Neuronal stem cell (in vitro differentiated cells): ENCODE data around the gene ANKS1B.

Experiments
- DNase-seq: peaks from one replicate; pipeline ENCODE4 v3.0.0-alpha.2; 2013; ENCODE audit warnings: low spot score
- H2AFZ ChIP-seq: one replicate; pipeline ENCODE4 v1.6.1; 2013; ENCODE audit warnings: mild to moderate bottlenecking, low read length, inconsistent platforms
- H2AK5ac ChIP-seq: 2 replicates; pipeline ENCODE4 v1.6.1; 2013; ENCODE audit warnings: low read depth, mild to moderate bottlenecking, inconsistent platforms, low read length, moderate library complexity, mixed read lengths
- H2BK120ac ChIP-seq: 2 replicates; pipeline ENCODE4 v1.6.1; 2013; ENCODE audit warnings: low read depth, mild to moderate bottlenecking, inconsistent platforms, low read length, moderate library complexity, mixed read lengths
- H2BK12ac ChIP-seq: one replicate; pipeline ENCODE4 v1.6.1; 2013; ENCODE audit warnings: low read length, inconsistent platforms
- H2BK15ac ChIP-seq: 2 replicates; pipeline ENCODE4 v1.6.1; 2013; ENCODE audit warnings: mild to moderate bottlenecking, low read length, inconsistent platforms, mixed read lengths
- H2BK5ac ChIP-seq: one replicate; pipeline ENCODE4 v1.6.1; 2013; ENCODE audit warnings: inconsistent platforms, mild to moderate bottlenecking, low read length, moderate library complexity
- H3K14ac ChIP-seq: one replicate; pipeline ENCODE4 v1.6.1; 2013; ENCODE audit warnings: low read length, inconsistent platforms
- H3K18ac ChIP-seq: 2 replicates; pipeline ENCODE4 v1.6.1; 2013; ENCODE audit warnings: low read length, inconsistent platforms
- H3K23ac ChIP-seq: 2 replicates; pipeline ENCODE4 v1.6.1; 2013; ENCODE audit warnings: low read depth, mild to moderate bottlenecking, mixed read lengths, low read length, inconsistent platforms; ENCODE audit not compliant: poor library complexity
- H3K27ac ChIP-seq: replicated peaks from 3 replicates; pipeline ENCODE4 v1.5.1; 2013; ENCODE audit warnings: low read length, inconsistent platforms
- H3K27me3 ChIP-seq, 3 experiments: 2 replicates each; pipeline ENCODE4 v1.6.1; 2013; ENCODE audit warnings: low read length in 3 of 3, mild to moderate bottlenecking in 2 of 3, inconsistent platforms in 1 of 3, low read depth in 1 of 3, mixed read lengths in 1 of 3, moderate library complexity in 1 of 3; ENCODE audit not compliant: control insufficient read depth in 3 of 3, insufficient read depth in 3 of 3
- H3K36me3 ChIP-seq, 2 donors: replicated peaks in 1 of 2; 2 replicates each; pipeline ENCODE4 v1.6.1; 2013; ENCODE audit warnings: low read length in 2 of 2; ENCODE audit not compliant: control insufficient read depth in 2 of 2, insufficient read depth in 2 of 2
- H3K4ac ChIP-seq: 2 replicates; pipeline ENCODE4 v1.6.1; 2013; ENCODE audit warnings: inconsistent platforms, mild to moderate bottlenecking, low read length, moderate library complexity
- H3K4me1 ChIP-seq, 2 donors: 1 replicate in 1 of 2; 2 replicates in 1 of 2; pipeline ENCODE4 v1.6.1; 2013; ENCODE audit warnings: low read length in 2 of 2, low read depth in 1 of 2; ENCODE audit not compliant: control insufficient read depth in 2 of 2, insufficient read depth in 1 of 2
- H3K4me2 ChIP-seq: one replicate; pipeline ENCODE4 v1.6.1; 2013; ENCODE audit warnings: mild to moderate bottlenecking, low read length, inconsistent platforms; ENCODE audit not compliant: insufficient read depth, poor library complexity, severe bottlenecking
- H3K4me3 ChIP-seq, 2 donors: 2 replicates each; pipeline ENCODE4 v1.5.1; 2013; ENCODE audit warnings: low read length in 2 of 2, mild to moderate bottlenecking in 2 of 2, inconsistent platforms in 1 of 2, moderate library complexity in 1 of 2
- H3K79me1 ChIP-seq: one replicate; pipeline ENCODE4 v1.6.1; 2013; ENCODE audit warnings: low read depth, mild to moderate bottlenecking, inconsistent platforms, low read length, moderate library complexity
- H3K9ac ChIP-seq: one replicate; pipeline ENCODE4 v1.6.1; 2013; ENCODE audit warnings: mild to moderate bottlenecking, low read depth, low read length, inconsistent platforms; ENCODE audit not compliant: poor library complexity
- H3K9me3 ChIP-seq, 2 donors: replicated peaks in 1 of 2; 2 replicates each; pipeline versions ENCODE3 to v1.6.1; 2013; ENCODE audit warnings: low read length in 2 of 2, mild to moderate bottlenecking in 2 of 2, inconsistent platforms in 1 of 2, low read depth in 1 of 2, mixed read lengths in 1 of 2, moderate library complexity in 1 of 2; ENCODE audit not compliant: control insufficient read depth in 2 of 2, insufficient read depth in 1 of 2
- H4K8ac ChIP-seq: one replicate; pipeline ENCODE4 v1.6.1; 2013; ENCODE audit warnings: low read depth, mild to moderate bottlenecking, inconsistent platforms, low read length, moderate library complexity
- H4K91ac ChIP-seq: one replicate; pipeline ENCODE4 v1.6.1; 2013; ENCODE audit warnings: low read length, low read depth, mild to moderate bottlenecking, inconsistent platforms; ENCODE audit not compliant: poor library complexity
- WGBS, 2 donors: extraction: QIAGEN DNeasy Blood & Tissue Kit; methylation state at CpG; one replicate each; pipeline ENCODE4 v1.1.7; 2013; ENCODE audit warnings: missing lambda C conversion rate in 2 of 2, mixed read lengths in 1 of 2; ENCODE audit not compliant: insufficient read length in 2 of 2, insufficient replicate concordance in 1 of 2; ENCODE audit errors: extremely low coverage in 2 of 2; 5-methylcytosine and 5-hydroxymethylcytosine counted together

The ANKS1B gene

DNA sequence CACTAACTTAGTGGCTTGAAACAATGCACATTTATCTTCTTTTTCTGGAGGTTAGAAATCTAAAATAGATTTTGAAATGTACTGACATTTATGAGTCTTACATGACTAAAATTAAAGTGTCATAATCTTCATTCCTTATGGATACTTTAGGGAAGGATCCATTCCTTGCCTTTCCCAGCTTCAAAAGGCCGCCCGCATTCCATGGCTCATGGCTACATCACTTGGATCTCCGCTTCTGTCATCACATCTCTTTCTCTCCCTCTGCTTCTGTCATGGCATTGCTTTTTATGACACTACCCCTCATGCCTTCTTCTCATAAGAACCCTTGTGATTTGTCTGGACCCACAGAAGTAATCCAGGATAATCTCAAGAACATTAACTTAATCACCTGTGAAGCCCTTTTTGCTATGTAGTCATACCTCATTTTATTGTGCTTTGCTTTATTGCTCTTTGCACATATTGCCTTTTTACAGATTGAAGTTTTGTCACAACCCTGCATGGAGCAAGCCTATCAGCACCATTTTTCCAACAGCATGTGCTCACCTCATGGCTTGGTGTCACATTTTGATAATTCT is 270.7 kb downstream of the ANKS1B start:
- H3K4me2 ChIP-seq: no peak overlapping the region
- no peak overlapping the region for H3K4me3 ChIP-seq
- WGBS, 2 donors: no CpG with 5 or more reads among the region's 3 CpGs
- H2AK5ac ChIP-seq: no peak overlapping the region
- no peak overlapping the region for H4K91ac ChIP-seq
- no peaks in the 10 kb centered on the region for H3K36me3 ChIP-seq
- no peak overlapping the region for H3K18ac ChIP-seq
- no peak overlapping the region for H2AFZ ChIP-seq
- H3K23ac ChIP-seq: no peak overlapping the region
- no peak overlapping the region for H2BK15ac ChIP-seq
- peaks cover 0 to 2% of the 10 kb centered on the region in 2 donors for H3K9me3 ChIP-seq
- H3K27me3 ChIP-seq: no peaks in the 10 kb centered on the region
- no peaks in the 10 kb centered on the region for H3K79me1 ChIP-seq
- no peak overlapping the region for H2BK5ac ChIP-seq
- no peak for DNase-seq
- H2BK120ac ChIP-seq: no peak overlapping the region
- H3K4me1 ChIP-seq: no peaks in the 10 kb centered on the region
- H3K4ac ChIP-seq: no peak overlapping the region
- H2BK12ac ChIP-seq: no peak overlapping the region
- no peak overlapping the region for H3K14ac ChIP-seq
- H3K27ac ChIP-seq: no peak overlapping the region
- no peak overlapping the region for H3K9ac ChIP-seq
- no peak overlapping the region for H4K8ac ChIP-seq

DNA sequence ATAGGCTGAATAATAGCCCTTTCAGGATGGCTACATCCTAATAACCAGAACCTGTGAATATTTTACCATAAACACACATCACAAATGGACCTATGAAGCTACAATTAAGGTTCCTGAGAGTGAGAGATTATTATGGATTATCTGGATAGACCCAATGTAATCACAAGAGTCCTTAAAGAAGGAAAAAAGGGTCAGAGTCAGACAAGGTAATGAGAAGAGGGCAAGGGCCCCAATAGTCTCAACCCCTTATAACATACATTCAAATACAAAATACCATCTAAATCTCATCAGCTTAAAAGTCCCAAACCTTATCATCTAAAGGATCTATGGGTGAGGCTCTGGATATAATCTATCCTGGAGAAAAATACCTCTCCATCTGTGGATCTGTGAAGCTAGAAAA is 272.5 kb downstream of the ANKS1B start:
- no peaks in the 10 kb centered on the region for H3K27me3 ChIP-seq
- no peak overlapping the region for H2BK15ac ChIP-seq
- no peak overlapping the region for H3K4ac ChIP-seq
- DNase-seq: no peak
- no peak overlapping the region for H3K14ac ChIP-seq
- no peak overlapping the region for H3K9ac ChIP-seq
- no peak overlapping the region for H3K23ac ChIP-seq
- H3K18ac ChIP-seq: no peak overlapping the region
- no peak overlapping the region for H2AK5ac ChIP-seq
- no peak overlapping the region for H2BK12ac ChIP-seq
- no peaks in the 10 kb centered on the region for H3K4me1 ChIP-seq
- H3K36me3 ChIP-seq: no peaks in the 10 kb centered on the region
- H2AFZ ChIP-seq: no peak overlapping the region
- H2BK120ac ChIP-seq: no peak overlapping the region
- no peak overlapping the region for H3K4me2 ChIP-seq
- no peak overlapping the region for H3K4me3 ChIP-seq
- H4K91ac ChIP-seq: no peak overlapping the region
- H3K27ac ChIP-seq: no peak overlapping the region
- peaks cover 0 to 2% of the 10 kb centered on the region in 2 donors for H3K9me3 ChIP-seq
- no peaks in the 10 kb centered on the region for H3K79me1 ChIP-seq
- no peak overlapping the region for H2BK5ac ChIP-seq
- no peak overlapping the region for H4K8ac ChIP-seq

DNA sequence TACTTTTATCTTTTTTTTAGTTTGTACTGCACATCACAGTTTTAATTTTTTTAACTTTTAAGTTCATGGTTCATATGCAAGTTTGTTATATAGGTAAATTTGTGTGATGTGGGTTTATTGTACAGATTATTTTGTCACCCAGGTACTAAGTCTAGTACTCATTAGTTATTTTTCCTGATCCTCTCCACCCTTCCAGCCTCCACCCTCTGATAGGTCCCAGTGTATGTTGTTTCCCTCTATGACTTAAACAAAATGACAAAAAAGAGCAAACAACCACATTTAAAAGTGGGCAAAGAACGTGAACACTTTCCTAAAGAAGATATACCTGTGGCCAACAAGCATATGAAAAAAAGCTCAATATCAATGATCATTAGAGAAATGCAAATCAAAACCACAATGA is 273.5 kb downstream of the ANKS1B start:
- H4K8ac ChIP-seq: no peak overlapping the region
- no peak overlapping the region for H3K23ac ChIP-seq
- WGBS, 2 donors: no CpG with 5 or more reads among the region's 1 CpG
- no peak overlapping the region for H3K14ac ChIP-seq
- no peaks in the 10 kb centered on the region for H3K4me1 ChIP-seq
- no peak overlapping the region for H3K18ac ChIP-seq
- H2AFZ ChIP-seq: no peak overlapping the region
- no peak overlapping the region for H4K91ac ChIP-seq
- no peak overlapping the region for H3K4me2 ChIP-seq
- no peak overlapping the region for H2BK120ac ChIP-seq
- no peaks in the 10 kb centered on the region for H3K79me1 ChIP-seq
- no peak overlapping the region for H2AK5ac ChIP-seq
- no peak overlapping the region for H3K27ac ChIP-seq
- no peak overlapping the region for H2BK12ac ChIP-seq
- no peak overlapping the region for H2BK15ac ChIP-seq
- H2BK5ac ChIP-seq: no peak overlapping the region
- no peak overlapping the region for H3K4ac ChIP-seq
- no peaks in the 10 kb centered on the region for H3K27me3 ChIP-seq
- no peak for DNase-seq
- no peaks in the 10 kb centered on the region for H3K36me3 ChIP-seq
- H3K4me3 ChIP-seq: no peak overlapping the region
- H3K9me3 ChIP-seq: peaks cover 0 to 2% of the 10 kb centered on the region in 2 donors
- no peak overlapping the region for H3K9ac ChIP-seq

DNA sequence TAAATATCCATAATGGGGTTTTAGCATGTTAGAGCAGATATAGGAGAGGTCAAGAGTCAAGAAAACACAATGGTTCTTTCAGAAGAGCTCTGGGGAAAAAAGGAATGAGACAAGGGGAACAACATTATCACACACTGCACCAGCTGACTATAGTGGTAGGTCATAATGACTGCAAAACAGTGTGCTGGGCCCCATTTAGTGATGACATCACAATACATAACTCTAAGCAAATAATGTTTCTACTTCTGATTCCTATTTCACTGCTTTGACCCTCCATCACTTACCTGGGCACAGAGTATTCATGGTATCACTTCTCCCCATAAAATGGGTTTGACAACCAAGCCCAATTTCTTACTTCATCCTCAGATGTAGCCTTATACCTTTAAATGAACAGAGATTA is 275.1 kb downstream of the ANKS1B start:
- Histone ChIP-seq H3K14ac (no peak overlapping the region), H3K9me3 (peaks cover 0 to 2% of the 10 kb centered on the region in 2 donors), H2BK120ac (no peak overlapping the region), H2BK15ac (no peak overlapping the region), H4K8ac (no peak overlapping the region), H3K4me3 (no peak overlapping the region), H3K23ac (no peak overlapping the region), H3K27me3 (no peaks in the 10 kb centered on the region), H2BK12ac (no peak overlapping the region), H3K4ac (no peak overlapping the region), H4K91ac (no peak overlapping the region), H3K79me1 (no peaks in the 10 kb centered on the region), H2BK5ac (no peak overlapping the region), H3K18ac (no peak overlapping the region), H3K9ac (no peak overlapping the region), H2AK5ac (no peak overlapping the region), H3K27ac (no peak overlapping the region), H3K36me3 (no peaks in the 10 kb centered on the region), H3K4me1 (no peaks in the 10 kb centered on the region), H3K4me2 (no peak overlapping the region), H2AFZ (no peak overlapping the region)
- no peak for DNase-seq
